H1 (cell line): ENCODE data around the gene THAP5. TPM values are rescaled to one million over a fixed set of nuclear protein-coding genes. Genes with fewer than 3 reads are reported as not detected.
"Not testable (repeated sequence)": the region's sequence is repeated elsewhere in the genome, so short reads cannot be mapped to it uniquely, and the experiment has no call there.

Source experiments
- CTCF ChIA-PET: fragments of 300-600 bp; sonication (Branson Sonifier 250); formaldehyde crosslinking; loops from one replicate; lab custom pipeline; 2021; ENCODE audit not compliant: partially characterized antibody; lab: Charles Lee
- POLR2A ChIA-PET: fragments of 300-600 bp; sonication (Branson Sonifier 250); formaldehyde crosslinking; loops from one replicate; lab custom pipeline; 2021; ENCODE audit warnings: inconsistent platforms; ENCODE audit not compliant: partially characterized antibody; lab: Charles Lee
- DNase-seq, 2 experiments: peaks; one replicate each; pipeline versions ENCODE4 v3.0.0 to v3.0.0-alpha.2; 2010 to 2022; ENCODE audit warnings: low spot score in 2 of 2, low read depth in 1 of 2, mixed read lengths in 1 of 2
- FAIRE-seq: peaks from 2 replicates; lab custom pipeline; 2011; peaks lifted over from hg19 to GRCh38; lab: Jason Lieb, UNC
- H2AFZ ChIP-seq: 2 replicates; pipeline ENCODE4 v1.8.1; 2012; ENCODE audit warnings: low read length, inconsistent platforms
- H2AK5ac ChIP-seq: 2 replicates; pipeline ENCODE4 v1.6.1; 2013; ENCODE audit warnings: low read depth, low read length
- H2BK120ac ChIP-seq: replicated peaks from 2 replicates; pipeline ENCODE3; 2013; ENCODE audit warnings: low read depth, low read length, inconsistent platforms
- H2BK12ac ChIP-seq: 2 replicates; pipeline ENCODE4 v1.6.1; 2013; ENCODE audit warnings: low read depth, low read length
- H2BK15ac ChIP-seq: 2 replicates; pipeline ENCODE4 v1.6.1; 2013; ENCODE audit warnings: low read length
- H2BK20ac ChIP-seq: 2 replicates; pipeline ENCODE4 v1.6.1; 2013; ENCODE audit warnings: low read length
- H2BK5ac ChIP-seq: 2 replicates; pipeline ENCODE4 v1.6.1; 2013; ENCODE audit warnings: low read depth, low read length
- H3K14ac ChIP-seq: 2 replicates; pipeline ENCODE4 v1.6.1; 2013; ENCODE audit warnings: inconsistent platforms; ENCODE audit not compliant: insufficient read length
- H3K18ac ChIP-seq: 2 replicates; pipeline ENCODE4 v1.6.1; 2013; ENCODE audit warnings: low read length; ENCODE audit errors: extremely low read depth
- H3K23ac ChIP-seq: 2 replicates; pipeline ENCODE4 v1.6.1; 2013; ENCODE audit warnings: inconsistent platforms; ENCODE audit not compliant: insufficient read length
- H3K23me2 ChIP-seq: 2 replicates; pipeline ENCODE4 v1.6.1; 2013; ENCODE audit warnings: low read depth, low read length
- H3K27ac ChIP-seq: 2 replicates; pipeline ENCODE4 v1.6.1; 2011; ENCODE audit warnings: low read depth, low read length, inconsistent platforms
- H3K27me3 ChIP-seq, 4 experiments: replicated peaks in 1 of 4; 1 replicate in 1 of 4; 2 replicates in 3 of 4; pipeline versions ENCODE4 v1.6.1 to v1.8.1; 2011 to 2013; ENCODE audit warnings: low read length in 3 of 4, mild to moderate bottlenecking in 3 of 4, inconsistent platforms in 2 of 4, mixed read lengths in 2 of 4, moderate library complexity in 1 of 4; ENCODE audit not compliant: control insufficient read depth in 3 of 4, insufficient read depth in 3 of 4; ENCODE audit errors: extremely low read depth in 1 of 4
- H3K36me3 ChIP-seq, 4 experiments: 2 replicates each; pipeline versions ENCODE4 v1.6.1 to v1.8.1; 2011 to 2013; ENCODE audit warnings: mild to moderate bottlenecking in 4 of 4, low read length in 3 of 4, moderate library complexity in 2 of 4, control low read depth in 1 of 4, inconsistent platforms in 1 of 4; ENCODE audit not compliant: insufficient read depth in 4 of 4, control insufficient read depth in 2 of 4
- H3K4ac ChIP-seq: replicated peaks from 2 replicates; pipeline ENCODE3; 2013; ENCODE audit warnings: low read length, low read depth, mixed read lengths, inconsistent platforms; ENCODE audit not compliant: insufficient read length
- H3K4me1 ChIP-seq, 4 experiments: replicated peaks in 1 of 4; 1 replicate in 1 of 4; 2 replicates in 3 of 4; pipeline versions ENCODE4 v1.6.1 to v1.8.1; 2011 to 2013; ENCODE audit warnings: low read length in 3 of 4, inconsistent platforms in 2 of 4, mixed read lengths in 1 of 4; ENCODE audit not compliant: insufficient read depth in 4 of 4, control insufficient read depth in 3 of 4
- H3K4me2 ChIP-seq, 2 experiments: 2 replicates each; pipeline versions ENCODE4 v1.6.1 to v1.8.1; 2011 to 2013; ENCODE audit warnings: low read depth in 2 of 2, low read length in 2 of 2, control low read depth in 1 of 2, inconsistent platforms in 1 of 2, mild to moderate bottlenecking in 1 of 2; ENCODE audit not compliant: insufficient read depth in 1 of 2
- H3K4me3 ChIP-seq, 4 experiments: fragments of 200-600, 300-600 bp in 1 of 4; sonication (generic), shearing (Covaris generic), sonication (Bioruptor Twin) in 1 of 4; 2 replicates each; pipeline versions ENCODE4 v1.5.1 to v1.8.1; 2011 to 2016; ENCODE audit warnings: low read length in 4 of 4, low read depth in 3 of 4, control low read depth in 2 of 4, inconsistent platforms in 2 of 4, mild to moderate bottlenecking in 2 of 4, mixed read lengths in 1 of 4, moderate library complexity in 1 of 4; ENCODE audit not compliant: insufficient read depth in 2 of 4; ENCODE audit errors: extremely low read depth in 1 of 4
- H3K56ac ChIP-seq: replicated peaks from 2 replicates; pipeline ENCODE3; 2013; ENCODE audit warnings: low read depth, mild to moderate bottlenecking, mixed read lengths, low read length, inconsistent platforms; ENCODE audit not compliant: insufficient read length
- H3K79me1 ChIP-seq: 2 replicates; pipeline ENCODE4 v1.6.1; 2013; ENCODE audit warnings: low read depth, low read length, control low read depth
- H3K79me2 ChIP-seq, 2 experiments: 2 replicates each; pipeline versions ENCODE4 v1.6.1 to v1.8.1; 2012 to 2013; ENCODE audit warnings: low read length in 2 of 2, mild to moderate bottlenecking in 2 of 2, inconsistent platforms in 1 of 2; ENCODE audit not compliant: insufficient read depth in 2 of 2, control insufficient read depth in 1 of 2
- H3K9ac ChIP-seq, 4 experiments: replicated peaks in 1 of 4; 1 replicate in 1 of 4; 2 replicates in 3 of 4; pipeline versions ENCODE4 v1.6.1 to v1.8.1; 2011 to 2013; ENCODE audit warnings: low read depth in 3 of 4, low read length in 3 of 4, control low read depth in 2 of 4, mild to moderate bottlenecking in 2 of 4, moderate library complexity in 2 of 4, inconsistent platforms in 1 of 4; ENCODE audit errors: extremely low read depth in 1 of 4
- H3K9me3 ChIP-seq, 2 experiments: 2 replicates each; pipeline versions ENCODE4 v1.6.1 to v1.8.1; 2012 to 2013; ENCODE audit warnings: mild to moderate bottlenecking in 2 of 2, moderate library complexity in 2 of 2, control low read depth in 1 of 2, inconsistent platforms in 1 of 2, low read depth in 1 of 2, low read length in 1 of 2, mixed read lengths in 1 of 2; ENCODE audit not compliant: insufficient read depth in 2 of 2
- H4K20me1 ChIP-seq, 2 experiments: replicated peaks in 1 of 2; 2 replicates each; pipeline versions ENCODE3 to v1.8.1; 2011 to 2013; ENCODE audit warnings: inconsistent platforms in 2 of 2, low read length in 2 of 2, mild to moderate bottlenecking in 1 of 2; ENCODE audit not compliant: insufficient read depth in 2 of 2, control insufficient read depth in 1 of 2
- H4K5ac ChIP-seq: 2 replicates; pipeline ENCODE4 v1.6.1; 2013; ENCODE audit warnings: low read length, low read depth, mixed read lengths, inconsistent platforms; ENCODE audit not compliant: insufficient read length
- H4K8ac ChIP-seq: 2 replicates; pipeline ENCODE4 v1.8.0; 2013; ENCODE audit warnings: mild to moderate bottlenecking, moderate library complexity, low read length, inconsistent platforms; ENCODE audit not compliant: insufficient read depth; ENCODE audit errors: extremely low read depth
- H4K91ac ChIP-seq: replicated peaks from 2 replicates; pipeline ENCODE3; 2013; ENCODE audit warnings: low read length, mixed read lengths, inconsistent platforms; ENCODE audit not compliant: insufficient read length
- WGBS, 2 experiments: shearing (Covaris generic) in 1 of 2; methylation state at CpG; one replicate each; pipeline versions ENCODE4 v1.1.6 to v1.1.7; 2013 to 2015; ENCODE audit warnings: low lambda C conversion rate in 2 of 2, mixed read lengths in 2 of 2, inconsistent platforms in 1 of 2, low coverage in 1 of 2, missing lambda C conversion rate in 1 of 2; ENCODE audit not compliant: insufficient replicate concordance in 2 of 2, insufficient coverage in 1 of 2, insufficient read length in 1 of 2; ENCODE audit errors: extremely low coverage in 1 of 2, missing lambda C conversion rate in 1 of 2; 5-methylcytosine and 5-hydroxymethylcytosine counted together
- polyA plus RNA-seq, 7 experiments: library from polyadenylated mRNA; depleted of rRNA in 3 of 7; stranded (reverse) in 5 of 7; unstranded in 2 of 7; fragments of >200 nt in 5 of 7; fragments of 200-250 nt in 2 of 7; gene quantifications; 1 replicate in 5 of 7; 2 replicates in 1 of 7; 4 replicates in 1 of 7; pipeline versions ENCODE4 v1.2.1 to v1.2.3, GENCODE V29; 2011 to 2013; ENCODE audit warnings: missing spikeins in 2 of 7, mixed read lengths in 2 of 7
- total RNA-seq: library from RNA; stranded (reverse); fragmentation: NEBNext Ultra II Directional; extraction: Animal tissue kit (Norgen Biotek cat#: 25700); gene quantifications from 2 replicates; pipeline ENCODE4 v1.2.1, GENCODE V29; 2021

Gene THAP5
- total and polyA plus RNA-seq, 2 of the 8 experiments (the other 6 are each of a cell fraction or from before 2014, with no cell fraction given): 3.9 to 24.2 TPM

DNA sequence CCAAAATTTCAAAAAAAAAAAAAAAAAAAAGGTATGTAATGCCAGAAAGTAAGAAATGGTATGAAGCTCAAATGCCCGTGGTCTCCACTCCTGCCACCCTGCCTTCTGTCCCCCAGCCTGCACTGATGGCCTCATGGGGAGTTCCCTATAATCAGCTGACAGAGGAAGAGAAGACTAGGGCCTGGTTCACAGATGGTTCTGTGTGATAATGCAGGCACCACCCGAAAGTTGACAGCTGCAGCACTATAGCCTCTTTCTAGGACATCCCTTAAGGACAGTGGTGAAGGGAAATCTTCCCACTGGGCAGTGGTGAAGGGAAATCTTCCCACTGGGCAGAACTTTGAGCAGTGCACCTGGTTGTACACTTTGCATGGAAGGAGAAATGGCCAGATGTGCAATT is 31.3 kb downstream of the THAP5 start:
- H4K8ac ChIP-seq, H4K20me1 ChIP-seq, H3K79me2 ChIP-seq, H4K91ac ChIP-seq, H2BK20ac ChIP-seq, H3K4me1 ChIP-seq, H2AFZ ChIP-seq, H2BK15ac ChIP-seq, H3K4me2 ChIP-seq, H3K9ac ChIP-seq, H3K36me3 ChIP-seq, H3K56ac ChIP-seq, H3K27me3 ChIP-seq, H3K27ac ChIP-seq, DNase-seq, H3K23me2 ChIP-seq, H3K79me1 ChIP-seq, H2BK5ac ChIP-seq, H3K23ac ChIP-seq, H2AK5ac ChIP-seq, FAIRE-seq, H3K4me3 ChIP-seq, H2BK12ac ChIP-seq, H2BK120ac ChIP-seq, H3K18ac ChIP-seq, H3K4ac ChIP-seq, H4K5ac ChIP-seq, H3K14ac ChIP-seq, H3K9me3 ChIP-seq: not testable (repeated sequence)
- ChIA-PET CTCF (interaction anchor here (0.6 kb wide), 1 partner anchor 52 kb away, joined by 3 read pairs; no protein-coding TSS in a partner anchor), POLR2A (interaction anchor here (2.6 kb wide), 1 partner anchor 14 kb away, joined by 7 read pairs; no protein-coding TSS in a partner anchor)
- WGBS, 2 experiments: 75% methylated on average over 2 of the region's 2 CpGs; no CpG with 5 or more reads in 1 of the 2 experiments
